Fibroblast of the aortic adventitia (primary cell): Measurements from ENCODE around the gene OFD1. TPM values are rescaled to one million over a fixed set of nuclear protein-coding genes. Genes with fewer than 3 reads are reported as not detected.

Source experiments
- DNase-seq: peaks from one replicate; pipeline ENCODE4 v3.0.0-alpha.2; 2010; ENCODE audit warnings: low read depth
- H3K4me3 ChIP-seq: 2 replicates; pipeline ENCODE4 v1.5.1; 2011; ENCODE audit warnings: low read depth, mild to moderate bottlenecking, control low read depth, low read length, moderate library complexity
- CTCF ChIP-seq: IDR thresholded peaks from 2 replicates; pipeline ENCODE4 v1.5.1; 2011; ENCODE audit warnings: mild to moderate bottlenecking, low read length, control low read depth, inconsistent platforms; ENCODE audit not compliant: insufficient read depth
- total RNA-seq: library from RNA; depleted of rRNA; stranded (reverse); fragments of >200 nt; gene quantifications from 2 replicates; pipeline ENCODE4 v1.2.3, GENCODE V29; 2012; ENCODE audit warnings: low replicate concordance

Gene OFD1
- total RNA-seq, 1 donor = 20.3 TPM

GRCh38 chrX:13732246-13733067, 2.1 kb upstream of the OFD1 start:
- peak; percentile 82 for DNase-seq
- no peak for TF ChIP-seq CTCF
- H3K4me3 ChIP-seq = peak overlapping the region; percentile 20

GRCh38 chrX:13733506-13733905, 1.0 kb upstream of the OFD1 start:
- no peak for TF ChIP-seq CTCF
- H3K4me3 ChIP-seq = peak overlapping the region; percentile 95
- DNase-seq = peak; percentile 22

- no peak for TF ChIP-seq CTCF
- no peak for DNase-seq
- no peak overlapping the region for H3K4me3 ChIP-seq
These were observed 7.1 kb downstream of the OFD1 start for GRCh38 chrX:13741695-13742094.

- DNase-seq = no peak
- no peak for TF ChIP-seq CTCF
- H3K4me3 ChIP-seq = no peak overlapping the region
These were observed 8.0 kb downstream of the OFD1 start for GRCh38 chrX:13742397-13743176.

GRCh38 chrX:13747836-13748235, 13.3 kb downstream of the OFD1 start:
- peak; percentile 87 for DNase-seq
- no peak overlapping the region for H3K4me3 ChIP-seq
- peak; percentile 71 for TF ChIP-seq CTCF

- DNase-seq = no peak
- H3K4me3 ChIP-seq = no peak overlapping the region
- no peak for TF ChIP-seq CTCF
These were observed 13.9 kb downstream of the OFD1 start for GRCh38 chrX:13748486-13748885.
